GM18502 (cell line): ENCODE measurements around the gene TRPM3.

Experiments used
- ATAC-seq: cut with Tn5 transposase; IDR thresholded peaks from one replicate; pipeline ENCODE4 v1.9.1; 2021; ENCODE audit warnings: mild to moderate bottlenecking; ENCODE audit not compliant: unreplicated experiment, poor library complexity

The TRPM3 gene

GRCh38 chr9:70902692-70903131, 218.7 kb downstream of the TRPM3 start:
- no peak for ATAC-seq

GRCh38 chr9:70902171-70902570, 219.2 kb downstream of the TRPM3 start:
- ATAC-seq = no peak

GRCh38 chr9:70901746-70902145, 219.7 kb downstream of the TRPM3 start:
- no peak for ATAC-seq

- no peak for ATAC-seq
These were observed 220.4 kb downstream of the TRPM3 start for GRCh38 chr9:70901013-70901412.

DNA sequence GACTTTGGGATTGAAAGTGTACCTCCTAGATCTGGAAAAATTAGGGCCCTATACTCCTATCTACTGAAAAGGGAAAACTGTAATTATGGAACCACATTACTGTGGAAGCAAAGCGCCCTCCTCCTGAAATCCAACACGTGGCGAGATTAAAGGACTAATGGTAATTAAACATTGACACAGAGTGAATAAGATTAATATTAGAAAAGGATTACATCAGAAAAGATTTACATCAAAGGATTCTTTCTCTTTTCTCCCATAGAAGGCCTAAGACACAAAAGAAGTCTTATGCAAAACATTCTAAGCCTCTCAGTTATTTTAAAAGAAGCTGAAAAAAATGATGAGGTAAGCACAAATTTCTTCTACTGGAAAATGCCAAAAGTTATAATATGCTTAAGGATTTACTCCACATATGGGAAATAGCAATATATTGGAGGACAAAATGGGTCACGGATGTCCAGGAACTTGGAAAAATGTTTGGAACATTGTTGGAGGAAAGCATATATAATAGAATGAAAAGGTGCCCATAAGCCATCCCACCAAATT, 227.8 kb downstream of the TRPM3 start:
- no peak for ATAC-seq

- ATAC-seq = no peak
These were observed 232.9 kb downstream of the TRPM3 start for GRCh38 chr9:70888471-70888870.

- no peak for ATAC-seq
These were observed 233.6 kb downstream of the TRPM3 start for GRCh38 chr9:70887826-70888225.

DNA sequence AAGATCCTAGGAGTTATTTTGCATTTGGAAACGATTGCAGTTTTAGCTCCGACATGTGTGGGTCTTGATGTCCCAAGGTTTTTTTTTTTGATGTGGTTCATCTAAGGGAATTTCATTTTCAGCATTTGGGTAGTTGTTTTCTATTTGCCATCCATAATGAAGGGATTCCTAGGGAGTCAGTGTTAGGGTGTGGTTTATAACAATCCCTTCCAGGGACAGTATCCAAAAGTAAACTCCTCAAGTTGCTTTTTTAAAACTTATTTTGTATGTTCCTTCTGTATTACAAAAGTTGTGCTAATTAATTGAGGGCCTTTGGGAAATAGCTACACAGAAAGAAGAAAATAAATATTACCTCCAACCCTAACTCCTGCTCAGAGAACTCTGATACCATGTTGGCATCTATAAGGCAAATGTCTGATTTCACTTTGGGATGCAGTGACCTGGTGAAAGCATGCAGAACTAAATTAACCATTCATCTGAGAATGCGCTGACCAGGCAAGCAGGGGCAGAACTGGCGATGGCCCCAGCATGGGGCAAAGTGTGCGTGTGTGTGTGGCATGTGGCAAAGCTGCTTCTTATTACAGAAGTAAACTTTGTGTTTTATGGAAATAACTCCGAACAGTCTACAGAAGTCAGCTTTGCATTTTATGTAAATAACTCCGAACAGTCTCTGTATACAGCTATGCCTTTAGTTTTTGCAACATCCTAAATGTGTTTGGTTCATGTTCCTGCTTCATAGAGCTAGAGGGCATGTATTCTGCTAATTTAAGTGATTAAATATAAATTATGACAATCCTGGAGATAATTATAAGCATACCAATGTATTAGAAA, 237.2 kb downstream of the TRPM3 start:
- ATAC-seq = no peak

DNA sequence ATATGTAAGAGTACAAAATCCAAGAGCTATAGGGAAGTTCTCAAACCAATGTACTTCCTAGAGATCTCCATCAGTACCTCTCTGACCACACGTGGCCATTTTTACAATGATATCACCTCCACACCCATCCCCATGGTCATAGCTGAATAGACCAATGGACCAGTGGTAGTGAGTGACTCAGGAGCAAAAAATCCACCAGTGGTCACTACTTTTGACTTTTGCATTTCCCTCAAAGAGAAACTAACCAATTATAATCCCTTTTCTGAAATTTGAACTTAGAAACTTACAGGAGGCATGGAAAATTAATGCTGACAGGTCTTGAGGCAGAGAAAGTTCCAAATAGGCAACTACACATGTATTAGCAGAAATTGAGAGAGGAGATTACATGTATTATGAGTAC, 238.4 kb downstream of the TRPM3 start:
- no peak for ATAC-seq

DNA sequence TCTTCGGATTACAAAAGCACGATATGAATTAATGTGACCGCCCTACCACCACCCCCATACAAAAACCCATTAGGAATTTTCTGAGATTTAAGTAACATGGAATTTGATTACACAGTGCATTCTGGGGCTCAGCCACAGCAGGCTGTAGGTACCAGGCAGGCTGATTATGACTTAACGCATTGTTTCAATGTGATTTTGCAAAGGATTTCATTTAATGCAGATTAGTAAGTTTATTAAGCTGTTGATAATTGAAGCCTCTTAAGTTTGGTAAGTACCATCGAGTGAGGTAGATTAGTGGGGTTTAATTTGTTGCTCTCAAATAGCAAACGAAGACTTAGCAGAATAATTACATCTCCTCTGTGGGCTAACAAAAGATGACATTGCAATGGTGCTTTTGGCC, 240.1 kb downstream of the TRPM3 start:
- no peak for ATAC-seq

- ATAC-seq = no peak
These were observed 240.9 kb downstream of the TRPM3 start for GRCh38 chr9:70880535-70880934.

GRCh38 chr9:70878576-70878975, 242.8 kb downstream of the TRPM3 start:
- ATAC-seq = no peak

GRCh38 chr9:70874451-70874850, 247.0 kb downstream of the TRPM3 start:
- no peak for ATAC-seq

GRCh38 chr9:70873506-70873905, 247.9 kb downstream of the TRPM3 start:
- ATAC-seq = no peak

- ATAC-seq = no peak
These were observed 252.5 kb downstream of the TRPM3 start for GRCh38 chr9:70868661-70869652.

DNA sequence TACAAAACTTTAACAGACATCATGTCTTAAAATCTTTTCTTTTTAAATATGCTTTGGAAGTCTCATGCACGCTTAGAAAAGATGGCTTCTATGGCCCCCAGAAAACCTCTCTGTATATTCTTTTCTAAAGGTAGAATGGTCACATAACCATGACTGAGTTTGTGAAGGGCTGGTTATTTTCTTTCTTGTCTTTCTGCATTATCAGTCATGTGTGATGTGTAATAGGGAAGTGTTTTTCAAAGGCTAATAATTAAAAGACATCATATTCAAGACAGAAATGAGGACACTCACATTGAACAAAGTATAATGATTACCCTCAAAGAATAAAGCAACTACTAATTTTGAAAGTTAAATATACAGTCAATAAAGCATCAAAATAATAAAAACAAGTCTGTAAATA, 253.4 kb downstream of the TRPM3 start:
- ATAC-seq = no peak

DNA sequence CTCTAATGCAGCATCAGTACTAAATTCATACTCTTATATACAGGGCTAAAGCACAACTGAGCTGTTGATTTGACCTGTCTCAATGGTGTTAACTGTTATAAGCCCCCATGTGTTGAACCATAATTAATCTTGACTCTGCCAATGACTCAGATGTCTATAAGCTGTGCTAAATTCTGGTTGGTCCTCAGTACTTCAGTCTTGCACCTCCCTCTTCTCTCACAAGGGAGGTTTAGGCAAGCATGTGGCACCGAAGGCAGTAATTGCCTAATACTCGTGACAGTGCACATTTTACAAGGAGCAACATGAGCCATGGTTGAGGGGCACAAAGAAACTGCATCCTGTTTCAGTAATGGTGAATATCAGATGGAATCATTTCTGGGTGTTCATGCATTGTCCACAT, 255.9 kb downstream of the TRPM3 start:
- no peak for ATAC-seq

- no peak for ATAC-seq
These were observed 259.6 kb downstream of the TRPM3 start for GRCh38 chr9:70861797-70862196.

DNA sequence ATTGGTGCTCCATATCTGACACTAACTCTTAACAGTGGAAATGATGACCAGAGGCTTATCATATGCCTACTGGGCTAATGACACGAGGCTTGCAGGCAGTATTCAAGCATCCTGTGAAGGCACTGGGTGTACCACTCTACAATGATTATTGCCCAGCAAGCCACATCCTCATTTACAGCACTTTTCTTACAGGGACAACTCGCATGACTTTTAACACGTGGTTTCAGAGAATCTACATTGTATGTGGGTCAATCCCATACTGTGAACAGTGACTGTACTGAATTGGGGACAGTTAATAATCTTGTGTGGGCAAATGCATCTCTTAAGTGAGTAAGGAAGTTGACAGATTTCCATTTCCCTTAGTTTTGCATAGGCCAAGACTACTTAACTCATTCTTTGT, 260.0 kb downstream of the TRPM3 start:
- ATAC-seq = no peak

GRCh38 chr9:70859694-70860093, 261.7 kb downstream of the TRPM3 start:
- ATAC-seq = no peak

DNA sequence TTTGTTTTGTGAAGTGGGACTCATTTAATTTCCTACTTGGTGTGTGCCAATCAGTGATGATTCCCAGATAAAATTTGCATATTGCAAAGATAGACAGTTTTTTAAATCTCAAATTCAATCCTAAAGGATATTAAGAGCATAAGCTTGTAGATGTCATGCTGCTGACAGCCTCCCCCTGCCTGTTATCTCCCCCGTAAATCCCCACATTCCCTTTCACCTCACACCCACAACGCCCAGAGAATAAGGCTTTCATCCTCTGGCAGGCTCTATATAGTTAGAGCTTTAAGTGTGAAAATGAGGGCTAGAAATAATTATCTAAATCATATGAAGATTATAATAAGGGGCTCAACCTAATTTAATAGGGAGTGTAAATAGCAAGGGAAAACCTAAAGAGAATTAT, 265.0 kb downstream of the TRPM3 start:
- no peak for ATAC-seq
